SK-N-MC (cell line): Measurements from ENCODE around the gene PLAGL2.

Experiments used
- EZH2 ChIP-seq: fragments of 200-600 bp; sonication (generic); IDR thresholded peaks from one replicate; pipeline ENCODE4 v1.6.1; 2017; ENCODE audit warnings: antibody characterized with exemption
- POLR2AphosphoS5 ChIP-seq: IDR thresholded peaks from 2 replicates; pipeline ENCODE4 v1.6.1; 2012; ENCODE audit warnings: mild to moderate bottlenecking, low read depth, low read length, borderline replicate concordance

DNA sequence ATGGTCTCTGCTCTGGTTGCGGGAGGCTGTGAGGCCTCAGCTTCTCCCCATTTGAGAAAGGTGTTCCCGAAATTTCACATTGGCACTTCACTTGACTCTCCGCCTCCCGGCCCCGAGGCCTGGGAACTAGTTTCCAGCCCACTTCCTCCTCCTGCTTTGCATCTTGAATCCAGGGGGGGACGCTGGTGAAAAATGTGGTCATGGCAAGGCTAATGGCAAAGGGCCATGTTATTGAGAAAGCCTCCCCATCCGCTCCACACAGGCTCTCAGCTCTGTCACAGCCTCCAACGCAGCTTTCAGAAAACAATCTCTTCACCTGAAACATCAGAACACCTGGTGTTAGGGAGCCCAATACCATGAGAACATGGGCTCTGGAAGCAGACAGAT, 5.6 kb downstream of the PLAGL2 start:
- TF ChIP-seq EZH2 (no peak), POLR2AphosphoS5 (no peak)
